NCI-H345 treated with DMSO at 0.1 percent for 48 hours (cell line): ENCODE data around the gene XG.
"Not testable (repeated sequence)": the region's sequence is repeated elsewhere in the genome, so short reads cannot be mapped to it uniquely, and the experiment has no call there.

Source experiments
- DNase-seq: peaks from one replicate; lab custom pipeline; 2025; ENCODE audit not compliant: unreplicated experiment; lab: John Stamatoyannopoulos, UW

The XG gene

DNA sequence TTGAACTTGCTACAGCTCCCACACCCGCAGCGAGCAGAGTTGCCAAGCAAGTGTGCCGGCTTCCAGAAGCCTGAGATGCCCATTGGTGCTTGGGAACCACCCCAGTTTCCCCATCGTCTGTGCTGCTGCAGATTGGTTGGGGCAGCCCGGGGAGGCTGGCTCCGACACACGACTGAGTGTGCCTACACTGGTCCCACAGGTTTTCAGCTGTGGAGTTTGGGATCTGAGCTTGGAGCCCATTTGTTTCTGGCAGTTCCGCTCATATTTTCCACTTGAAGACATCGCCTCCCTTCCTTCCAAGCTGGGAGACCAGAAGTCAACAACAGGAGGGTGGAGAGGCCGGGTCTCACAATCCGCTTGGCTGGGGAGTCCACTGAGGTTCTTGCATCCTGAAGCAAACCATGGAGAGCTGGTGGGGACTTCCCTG is at the start of gene XG:
XG (plus strand) TSS at position 167 of the 427 bp plus-strand sequence; CDS start at position 402, 235 bp downstream.
- DNase-seq, result not testable (repeated sequence)

- DNase-seq, result no peak
Measured at GRCh38 chrX:2703991-2704369, 47.9 kb upstream of the XG start.

GRCh38 chrX:2705046-2705832 is 46.6 kb upstream of the XG start:
- no peak for DNase-seq

DNA sequence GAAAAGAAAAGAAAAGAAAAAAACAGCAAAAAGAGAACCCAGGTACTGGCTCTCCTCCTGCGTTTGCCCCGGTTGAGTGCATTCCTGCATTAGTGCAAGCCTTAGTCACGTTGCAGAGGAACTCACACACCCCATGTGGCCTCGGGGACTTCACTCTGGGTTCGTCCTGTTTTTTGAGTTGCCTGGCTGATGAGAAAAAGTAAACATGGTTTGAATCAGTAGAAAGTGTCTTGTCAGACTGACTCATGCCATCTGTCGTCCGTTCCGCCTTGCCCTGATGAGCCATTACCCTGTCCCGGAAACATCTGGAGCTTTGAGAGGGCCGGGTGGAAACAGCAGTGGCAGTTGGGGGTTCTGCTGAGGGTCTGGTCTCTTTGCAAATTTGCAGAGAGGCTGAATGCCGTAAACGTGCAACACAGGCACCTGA is 44.5 kb upstream of the XG start:
- no peak for DNase-seq

DNA sequence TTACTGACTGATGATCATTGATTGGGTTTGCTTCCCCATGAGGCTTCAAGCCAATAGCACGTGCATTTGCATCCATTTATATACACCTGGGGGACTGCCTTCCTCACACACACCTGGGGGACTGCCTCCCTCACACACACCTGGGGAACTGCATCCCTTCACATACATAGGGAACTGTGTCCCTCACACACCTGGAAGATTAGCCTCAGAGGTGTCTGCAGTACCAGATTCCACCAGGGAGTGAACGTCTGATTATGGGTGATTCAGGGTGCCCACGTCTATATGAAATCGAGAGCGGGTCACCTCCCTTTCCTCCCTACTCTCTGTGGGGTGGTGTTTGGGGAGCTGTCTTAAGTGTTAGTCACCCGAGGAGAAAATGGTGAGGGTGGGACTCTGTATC is 43.8 kb upstream of the XG start:
- no peak for DNase-seq

DNA sequence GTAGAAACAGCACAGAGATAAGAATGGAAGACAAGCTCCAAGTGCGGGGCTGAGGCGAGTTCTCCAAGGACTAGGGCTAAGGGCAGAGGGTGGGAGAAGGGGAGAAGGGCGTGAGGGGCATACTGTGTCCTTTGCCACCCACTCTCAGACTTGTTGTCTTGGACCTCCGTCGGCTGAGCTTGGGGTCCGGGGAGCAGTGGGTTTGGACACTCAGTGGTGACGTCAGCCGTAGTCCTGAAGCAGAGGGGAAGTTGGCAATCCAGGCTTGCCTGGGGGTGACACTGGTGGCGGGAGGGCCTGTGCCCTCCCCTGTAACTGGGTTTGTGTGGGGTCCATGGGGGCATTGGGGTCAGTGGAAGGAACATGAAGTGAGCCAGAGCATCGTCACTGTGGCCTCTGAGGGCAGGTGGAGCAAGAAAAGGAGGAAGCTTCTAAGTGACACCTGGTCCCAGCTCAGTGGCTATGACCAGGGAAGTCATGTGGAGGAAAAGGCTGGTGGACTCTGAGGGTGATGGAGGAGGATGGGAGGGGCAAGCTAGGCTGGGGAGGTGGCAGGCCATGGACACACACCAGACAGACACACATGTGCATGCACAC is 43.1 kb upstream of the XG start:
- DNase-seq, result no peak

DNA sequence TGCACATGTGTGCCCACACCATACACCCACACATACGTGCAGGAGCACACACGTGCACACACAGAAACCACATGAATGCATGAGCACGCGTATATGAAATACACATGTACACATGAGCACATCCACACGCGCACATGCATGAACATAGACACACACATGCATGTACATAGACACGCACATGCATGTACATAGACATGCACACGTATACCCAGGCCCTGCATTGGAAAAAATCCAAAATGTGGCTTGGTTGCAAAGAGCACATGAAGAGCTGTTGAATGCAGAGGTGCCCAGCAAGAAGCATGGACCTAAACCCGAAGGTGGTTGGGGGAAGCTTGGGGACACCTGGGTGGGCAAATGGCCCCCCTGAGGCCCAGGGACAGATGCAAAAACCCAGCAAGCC is 42.3 kb upstream of the XG start:
- no peak for DNase-seq

DNA sequence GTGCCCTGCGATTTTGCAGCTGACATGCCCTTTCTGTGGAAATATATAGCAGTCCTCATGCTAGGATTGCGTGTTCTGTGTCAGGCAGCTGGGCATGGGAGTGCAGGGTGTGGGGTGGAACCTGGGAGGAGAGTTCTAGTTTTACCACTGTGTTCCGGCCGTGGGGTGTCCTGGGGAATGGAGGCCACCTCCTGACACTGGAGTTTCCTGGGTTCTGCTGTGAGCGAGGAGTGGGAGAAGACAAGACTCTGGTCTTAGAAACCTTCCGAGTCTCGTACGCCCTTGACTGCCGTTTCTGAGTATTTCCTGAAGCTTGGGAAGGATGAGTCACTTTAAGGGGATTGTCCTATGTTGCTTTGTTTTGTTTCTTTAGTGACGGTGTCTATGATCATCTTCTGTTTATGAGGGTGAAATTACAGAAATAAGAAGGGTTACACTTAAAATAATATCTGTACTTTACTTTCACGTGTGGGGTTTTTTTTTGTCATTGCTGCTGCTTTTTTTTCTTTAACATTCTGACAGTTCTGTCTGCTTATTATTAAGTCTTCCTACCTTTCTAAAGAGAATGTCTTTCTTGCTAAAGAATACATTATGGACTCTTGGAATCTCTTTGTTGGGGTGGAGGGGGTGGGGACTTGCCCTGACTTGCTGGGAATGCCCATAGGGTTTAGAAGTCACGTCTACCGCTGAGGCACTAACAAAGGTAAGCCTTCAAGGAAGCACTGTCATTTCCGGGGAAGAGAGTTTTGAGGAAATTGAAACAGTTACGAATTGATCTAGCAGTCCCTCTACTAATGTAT is 41.6 kb upstream of the XG start:
- no peak for DNase-seq

GRCh38 chrX:2711441-2711840 is 40.4 kb upstream of the XG start:
- no peak for DNase-seq

- DNase-seq, result no peak
Measured at GRCh38 chrX:2712428-2712827, 39.4 kb upstream of the XG start.

DNA sequence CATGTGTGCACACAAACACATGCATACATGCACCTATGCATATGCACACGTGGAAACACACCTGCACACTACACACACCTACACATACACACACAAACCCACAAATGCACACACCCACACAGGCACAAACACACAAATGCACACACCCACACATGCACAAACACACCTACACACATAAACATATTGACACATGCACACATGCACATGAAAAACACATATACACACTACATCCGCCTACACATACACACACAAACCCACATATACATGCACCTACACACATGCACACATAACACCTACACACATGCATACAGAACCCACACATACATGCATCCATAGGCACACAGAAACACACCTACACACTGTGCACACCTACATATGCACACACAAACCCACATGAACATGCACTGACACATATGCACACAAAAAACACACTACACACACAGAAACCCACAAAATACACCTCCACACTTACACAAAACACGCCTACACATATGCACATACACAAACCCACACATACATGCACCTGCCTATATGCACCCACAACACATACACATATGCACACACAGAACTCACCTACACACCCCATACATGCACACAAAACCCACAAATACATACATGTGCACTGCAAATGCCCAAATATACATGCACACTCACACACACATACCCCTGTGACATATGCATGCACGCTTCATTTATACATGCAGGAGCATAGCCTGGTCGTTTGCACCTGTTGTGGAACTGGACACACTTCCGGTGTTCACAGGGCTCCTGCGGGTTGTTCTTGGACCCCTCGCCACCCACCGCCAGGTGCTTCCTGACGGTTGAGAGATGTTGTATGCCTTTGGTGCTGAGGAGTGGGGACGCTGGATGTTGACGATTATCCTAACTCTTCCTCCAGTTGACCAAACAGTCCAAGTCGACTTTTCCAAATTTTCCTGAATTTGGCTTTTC is 38.7 kb upstream of the XG start:
- no peak for DNase-seq

DNA sequence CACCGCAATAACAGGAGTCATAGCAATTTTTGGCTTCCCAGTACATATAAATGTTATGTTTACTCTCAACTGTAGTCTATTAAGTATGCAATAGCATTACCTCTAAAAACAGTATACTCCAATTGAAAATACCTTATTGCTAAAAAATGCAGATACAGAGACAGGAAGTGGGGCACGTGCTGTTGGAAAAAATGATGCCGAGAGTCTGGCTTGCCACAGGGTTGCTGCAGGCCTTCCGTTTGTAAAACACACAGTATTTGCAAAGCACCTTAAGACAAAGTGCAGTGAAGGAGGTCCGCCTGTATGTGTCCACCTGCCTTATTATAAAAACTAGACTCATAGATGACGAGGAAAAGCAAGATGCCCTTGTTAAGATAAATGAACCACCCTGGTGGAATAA is 37.3 kb upstream of the XG start:
- no peak for DNase-seq

DNA sequence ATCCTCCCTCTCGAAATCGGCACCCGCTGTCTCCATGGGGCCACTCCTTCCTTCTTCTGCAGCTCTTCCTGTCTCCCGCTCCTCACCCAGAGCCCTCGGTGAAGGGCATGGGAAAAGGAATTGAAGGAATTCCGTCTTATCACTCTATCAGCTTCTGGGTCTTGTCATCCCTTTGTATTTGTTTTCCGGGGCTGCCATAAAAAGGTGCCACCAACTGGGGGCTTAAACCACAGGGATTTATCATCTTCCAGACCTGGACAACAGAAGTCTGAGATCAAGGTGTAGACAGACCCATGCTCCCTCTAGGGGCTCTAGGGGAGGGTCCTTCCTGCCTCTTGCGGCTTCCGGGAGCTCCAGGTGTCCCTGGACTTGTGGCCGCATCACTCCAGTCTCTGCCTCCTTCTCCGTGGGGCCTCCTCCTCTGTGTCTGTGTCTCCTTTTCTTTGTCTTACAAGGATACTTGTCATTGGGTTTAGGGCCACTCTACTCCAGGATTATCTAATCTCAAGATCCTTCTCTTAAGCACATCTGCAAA is 36.7 kb upstream of the XG start:
- no peak for DNase-seq

DNA sequence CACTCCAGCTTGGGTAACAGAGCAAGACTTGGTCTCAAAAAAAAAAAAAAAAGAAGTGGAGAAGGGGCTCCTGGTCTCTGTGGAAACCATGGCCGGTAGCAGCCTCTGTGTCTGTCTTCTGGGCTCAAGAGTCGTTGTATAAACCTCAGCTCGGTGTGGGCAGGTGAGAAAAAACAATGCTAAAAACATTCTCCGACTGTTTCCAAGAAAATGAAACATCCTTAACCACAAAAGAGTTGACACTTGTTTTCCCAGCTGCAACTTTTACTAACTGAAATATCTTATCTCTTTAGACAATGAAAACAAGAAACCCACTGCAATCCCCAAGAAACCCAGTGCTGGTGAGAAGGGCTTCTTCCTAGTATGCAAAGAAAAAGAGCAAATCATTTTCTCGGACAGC is 34.5 kb upstream of the XG start:
- no peak for DNase-seq

- no peak for DNase-seq
Measured at GRCh38 chrX:2718821-2719220, 33.0 kb upstream of the XG start.

DNA sequence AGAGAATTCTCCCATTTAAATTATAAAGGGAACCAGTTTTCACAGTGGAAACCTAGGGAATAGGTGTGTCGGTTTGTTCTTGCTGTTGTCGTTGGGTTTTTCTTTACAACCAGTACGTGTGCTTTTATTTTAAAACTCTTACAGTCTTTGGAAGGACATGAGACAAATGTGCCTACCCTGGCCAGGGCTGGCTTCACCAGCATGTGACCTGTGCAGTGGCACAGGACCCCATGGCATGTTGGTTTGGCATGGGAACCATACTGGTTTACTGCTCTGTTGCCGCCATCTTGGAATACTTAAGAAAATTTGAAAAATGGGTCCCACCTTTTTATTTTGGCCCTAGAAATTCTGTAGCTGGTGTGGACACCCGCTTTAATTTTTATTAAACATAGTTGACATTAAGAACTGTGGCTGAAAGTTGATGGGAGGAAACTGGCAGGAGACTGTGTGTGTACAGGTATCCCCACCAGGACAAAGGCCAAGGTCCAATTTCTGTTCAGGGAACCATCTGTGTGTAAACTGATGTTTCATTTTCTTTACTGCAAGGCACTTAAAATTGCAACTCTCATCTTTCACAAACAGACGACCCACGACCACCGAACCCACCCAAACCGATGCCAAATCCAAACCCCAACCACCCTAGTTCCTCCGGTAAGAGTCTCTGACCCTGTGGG is 31.9 kb upstream of the XG start:
- no peak for DNase-seq

- DNase-seq, result no peak
Measured at GRCh38 chrX:2723286-2723879, 28.5 kb upstream of the XG start.

- not testable (repeated sequence) for DNase-seq
Measured at GRCh38 chrX:2727264-2727663, 24.6 kb upstream of the XG start.

- DNase-seq, result no peak
Measured at GRCh38 chrX:2732076-2732475, 19.8 kb upstream of the XG start.

DNA sequence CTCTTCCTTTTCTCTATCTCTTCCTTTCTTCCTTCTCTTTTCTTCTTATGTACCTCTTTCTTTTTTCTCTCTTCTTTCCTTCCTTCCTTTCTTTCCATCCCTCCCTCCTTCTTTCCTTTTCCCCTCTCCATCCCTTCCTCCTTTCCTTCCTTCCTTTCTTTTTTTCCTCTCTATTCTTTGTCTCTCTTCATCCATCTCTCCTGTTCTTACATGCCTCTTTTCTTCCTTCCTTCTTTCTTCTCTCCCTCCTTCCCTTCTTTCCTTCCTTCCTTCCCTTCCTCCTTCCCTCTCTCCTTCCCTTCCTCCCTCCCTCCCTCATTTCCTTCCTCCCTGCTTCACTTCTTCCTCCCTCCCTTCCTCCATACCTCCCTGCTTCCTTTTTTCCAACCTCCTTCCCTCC is 19.2 kb upstream of the XG start:
- DNase-seq, result no peak
